NB4 (cell line): Measurements from ENCODE around the gene C11orf68.

Source experiments
- CTCF ChIP-seq: IDR thresholded peaks from one replicate; pipeline ENCODE4 v1.5.1; 2012; ENCODE audit warnings: low read depth, low read length
- POLR2A ChIP-seq: IDR thresholded peaks from 2 replicates; pipeline ENCODE4 v1.6.1; 2011; ENCODE audit warnings: mild to moderate bottlenecking; ENCODE audit not compliant: insufficient read length; ENCODE audit errors: extremely low read depth

- no peak for TF ChIP-seq CTCF
- no peak for TF ChIP-seq POLR2A
These were observed 18.9 kb upstream of the C11orf68 start for GRCh38 chr11:65937766-65938165.
